Suprapubic skin (tissue), 4 donors: ENCODE data around the gene KANK4.

Experiments used
- POLR2A ChIP-seq, 2 donors: fragments of 450-650 bp; IDR thresholded peaks; one replicate each; pipeline ENCODE4 v1.6.1; 2017; ENCODE audit warnings: antibody characterized with exemption in 2 of 2, mild to moderate bottlenecking in 2 of 2, moderate library complexity in 2 of 2
- POLR2AphosphoS5 ChIP-seq, 3 donors: sonication (generic); formaldehyde crosslinking; IDR thresholded peaks; one replicate each; pipeline ENCODE4 v1.6.1; 2017; ENCODE audit warnings: antibody characterized with exemption in 3 of 3
- TF ChIP-seq, protein P1 (sequence below), 2 donors: fragments of 200-600 bp in 1 of 2; fragments of 450-650 bp in 1 of 2; sonication (generic) in 1 of 2; IDR thresholded peaks; one replicate each; pipeline ENCODE4 v1.5.1; 2016 to 2019; ENCODE audit warnings: antibody characterized with exemption in 2 of 2, mild to moderate bottlenecking in 1 of 2, moderate library complexity in 1 of 2

DNA sequence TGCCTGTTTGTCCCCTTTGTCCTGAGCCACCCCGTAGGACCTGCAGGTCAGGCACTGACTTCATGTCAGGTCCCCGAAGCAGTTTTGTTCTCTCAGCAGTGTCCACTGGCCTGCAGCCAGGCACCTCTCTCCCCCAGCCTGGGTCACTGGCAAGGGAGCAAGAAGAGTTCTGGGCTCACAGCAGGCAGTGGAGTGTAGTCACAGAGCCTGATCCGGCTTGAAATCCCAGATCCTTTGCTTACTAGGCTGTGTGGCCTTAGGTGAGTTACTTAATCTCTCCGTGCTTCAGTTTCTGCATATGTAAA, 90.4 kb downstream of the KANK4 start:
- TF ChIP-seq POLR2A (IDR thresholded peaks at IDR 0.05) (no peak), POLR2AphosphoS5 (IDR thresholded peaks at IDR 0.05) (no peak)
- TF ChIP-seq, protein P1, sequence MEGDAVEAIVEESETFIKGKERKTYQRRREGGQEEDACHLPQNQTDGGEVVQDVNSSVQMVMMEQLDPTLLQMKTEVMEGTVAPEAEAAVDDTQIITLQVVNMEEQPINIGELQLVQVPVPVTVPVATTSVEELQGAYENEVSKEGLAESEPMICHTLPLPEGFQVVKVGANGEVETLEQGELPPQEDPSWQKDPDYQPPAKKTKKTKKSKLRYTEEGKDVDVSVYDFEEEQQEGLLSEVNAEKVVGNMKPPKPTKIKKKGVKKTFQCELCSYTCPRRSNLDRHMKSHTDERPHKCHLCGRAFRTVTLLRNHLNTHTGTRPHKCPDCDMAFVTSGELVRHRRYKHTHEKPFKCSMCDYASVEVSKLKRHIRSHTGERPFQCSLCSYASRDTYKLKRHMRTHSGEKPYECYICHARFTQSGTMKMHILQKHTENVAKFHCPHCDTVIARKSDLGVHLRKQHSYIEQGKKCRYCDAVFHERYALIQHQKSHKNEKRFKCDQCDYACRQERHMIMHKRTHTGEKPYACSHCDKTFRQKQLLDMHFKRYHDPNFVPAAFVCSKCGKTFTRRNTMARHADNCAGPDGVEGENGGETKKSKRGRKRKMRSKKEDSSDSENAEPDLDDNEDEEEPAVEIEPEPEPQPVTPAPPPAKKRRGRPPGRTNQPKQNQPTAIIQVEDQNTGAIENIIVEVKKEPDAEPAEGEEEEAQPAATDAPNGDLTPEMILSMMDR (IDR thresholded peaks at IDR 0.05): no peak
